ENCODE data around the gene VIT. TPM values are rescaled to one million over a fixed set of nuclear protein-coding genes. Genes with fewer than 3 reads are reported as not detected.

Gene VIT
- total RNA-seq, 1 donor from 2014 or later = not detected

DNA sequence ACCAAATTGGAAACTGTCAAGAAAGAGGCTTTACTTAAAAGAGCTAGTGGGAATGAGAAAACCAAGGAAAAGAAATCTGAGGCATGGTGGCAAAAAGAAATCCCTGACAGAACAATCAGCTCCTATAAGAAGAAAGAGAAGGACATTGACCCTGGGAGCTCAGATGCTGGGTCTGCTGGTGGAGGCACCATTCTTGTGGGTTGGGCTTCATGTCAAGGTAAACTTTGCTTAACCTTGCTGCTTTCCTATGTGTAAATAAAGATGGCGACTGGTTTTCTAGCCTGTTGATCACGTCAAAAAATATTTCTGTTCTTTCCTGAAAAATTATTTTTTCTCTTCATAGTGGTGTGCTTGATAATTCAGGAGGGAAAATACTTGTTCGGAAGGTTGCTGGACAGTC lies 58.1 kb downstream of the VIT start:
- Histone ChIP-seq H4K20me1 (ENCODE audit: low read depth) (no peaks in the 10 kb centered on the region), H3K27me3 (no peaks in the 10 kb centered on the region), H3K4me2 (no peak overlapping the region), H3K79me2 (ENCODE audit: low read depth) (no peaks in the 10 kb centered on the region), H3K4me1 (no peaks in the 10 kb centered on the region), H3K36me3 (no peaks in the 10 kb centered on the region), H3K4me3 (no peak overlapping the region), H3K9me3 (ENCODE audit: low read depth) (no peaks in the 10 kb centered on the region), H3K27ac (no peak overlapping the region), H3K9ac (no peak overlapping the region), H2AFZ (replicated peaks) (no peak overlapping the region), H3F3A (ENCODE audit: low read depth) (no peaks in the 10 kb centered on the region)
- no peak overlapping the region for H3K4me3 Mint-ChIP-seq
- H3K9me3 Mint-ChIP-seq = no peaks in the 10 kb centered on the region
- H3K27me3 Mint-ChIP-seq (ENCODE audit: insufficient read depth, low read depth) = peaks cover 4% of the 10 kb centered on the region
- peaks cover 4% of the 10 kb centered on the region for H3K4me1 Mint-ChIP-seq
- no peaks in the 10 kb centered on the region for H3K36me3 Mint-ChIP-seq
- TF ChIP-seq EZH2phosphoT487 (IDR thresholded peaks at IDR 0.05) = no peak
- TF ChIP-seq, protein P1, sequence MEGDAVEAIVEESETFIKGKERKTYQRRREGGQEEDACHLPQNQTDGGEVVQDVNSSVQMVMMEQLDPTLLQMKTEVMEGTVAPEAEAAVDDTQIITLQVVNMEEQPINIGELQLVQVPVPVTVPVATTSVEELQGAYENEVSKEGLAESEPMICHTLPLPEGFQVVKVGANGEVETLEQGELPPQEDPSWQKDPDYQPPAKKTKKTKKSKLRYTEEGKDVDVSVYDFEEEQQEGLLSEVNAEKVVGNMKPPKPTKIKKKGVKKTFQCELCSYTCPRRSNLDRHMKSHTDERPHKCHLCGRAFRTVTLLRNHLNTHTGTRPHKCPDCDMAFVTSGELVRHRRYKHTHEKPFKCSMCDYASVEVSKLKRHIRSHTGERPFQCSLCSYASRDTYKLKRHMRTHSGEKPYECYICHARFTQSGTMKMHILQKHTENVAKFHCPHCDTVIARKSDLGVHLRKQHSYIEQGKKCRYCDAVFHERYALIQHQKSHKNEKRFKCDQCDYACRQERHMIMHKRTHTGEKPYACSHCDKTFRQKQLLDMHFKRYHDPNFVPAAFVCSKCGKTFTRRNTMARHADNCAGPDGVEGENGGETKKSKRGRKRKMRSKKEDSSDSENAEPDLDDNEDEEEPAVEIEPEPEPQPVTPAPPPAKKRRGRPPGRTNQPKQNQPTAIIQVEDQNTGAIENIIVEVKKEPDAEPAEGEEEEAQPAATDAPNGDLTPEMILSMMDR (IDR thresholded peaks at IDR 0.05) = no peak
- no peak for TF ChIP-seq EZH2 (IDR thresholded peaks at IDR 0.05)
- no peak overlapping the region for H3K27ac Mint-ChIP-seq
- DNase-seq (ENCODE audit: low spot score) = no peak

DNA sequence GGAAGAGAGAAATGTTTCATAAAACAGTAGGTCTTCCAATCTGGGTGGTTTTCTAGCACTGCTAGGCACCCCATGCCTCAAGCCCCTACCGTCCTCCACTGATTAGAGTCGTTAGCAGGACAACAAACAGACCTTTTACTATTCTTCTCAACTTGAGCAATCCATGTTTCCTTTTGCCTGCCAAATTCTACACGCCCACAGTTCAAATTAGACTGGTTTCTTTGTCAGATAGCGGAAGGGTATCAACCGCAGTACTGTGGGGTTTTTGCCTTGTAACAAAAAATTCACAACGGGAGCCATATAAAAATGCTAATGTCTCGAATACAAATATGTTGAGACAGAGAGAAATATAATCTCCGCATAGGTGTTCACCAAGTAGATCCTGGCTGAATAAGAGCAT lies 59.9 kb downstream of the VIT start:
- Histone ChIP-seq H3K27me3 (no peaks in the 10 kb centered on the region), H3K4me2 (no peak overlapping the region), H3K4me1 (no peaks in the 10 kb centered on the region), H3K4me3 (no peak overlapping the region), H4K20me1 (ENCODE audit: low read depth) (no peaks in the 10 kb centered on the region), H3K9ac (no peak overlapping the region), H2AFZ (replicated peaks) (peak overlapping the region; percentile 34), H3F3A (ENCODE audit: low read depth) (no peaks in the 10 kb centered on the region), H3K36me3 (no peaks in the 10 kb centered on the region), H3K27ac (no peak overlapping the region), H3K9me3 (ENCODE audit: low read depth) (no peaks in the 10 kb centered on the region), H3K79me2 (ENCODE audit: low read depth) (no peaks in the 10 kb centered on the region)
- TF ChIP-seq, protein P1 (IDR thresholded peaks at IDR 0.05) = no peak
- no peak for TF ChIP-seq EZH2phosphoT487 (IDR thresholded peaks at IDR 0.05)
- TF ChIP-seq EZH2 (IDR thresholded peaks at IDR 0.05) = no peak
- H3K36me3 Mint-ChIP-seq = no peaks in the 10 kb centered on the region
- DNase-seq (ENCODE audit: low spot score) = no peak
- no peak overlapping the region for H3K27ac Mint-ChIP-seq
- H3K4me1 Mint-ChIP-seq = peaks cover 4% of the 10 kb centered on the region
- no peaks in the 10 kb centered on the region for H3K9me3 Mint-ChIP-seq
- H3K27me3 Mint-ChIP-seq (ENCODE audit: insufficient read depth, low read depth) = peaks cover 4% of the 10 kb centered on the region
- no peak overlapping the region for H3K4me3 Mint-ChIP-seq

DNA sequence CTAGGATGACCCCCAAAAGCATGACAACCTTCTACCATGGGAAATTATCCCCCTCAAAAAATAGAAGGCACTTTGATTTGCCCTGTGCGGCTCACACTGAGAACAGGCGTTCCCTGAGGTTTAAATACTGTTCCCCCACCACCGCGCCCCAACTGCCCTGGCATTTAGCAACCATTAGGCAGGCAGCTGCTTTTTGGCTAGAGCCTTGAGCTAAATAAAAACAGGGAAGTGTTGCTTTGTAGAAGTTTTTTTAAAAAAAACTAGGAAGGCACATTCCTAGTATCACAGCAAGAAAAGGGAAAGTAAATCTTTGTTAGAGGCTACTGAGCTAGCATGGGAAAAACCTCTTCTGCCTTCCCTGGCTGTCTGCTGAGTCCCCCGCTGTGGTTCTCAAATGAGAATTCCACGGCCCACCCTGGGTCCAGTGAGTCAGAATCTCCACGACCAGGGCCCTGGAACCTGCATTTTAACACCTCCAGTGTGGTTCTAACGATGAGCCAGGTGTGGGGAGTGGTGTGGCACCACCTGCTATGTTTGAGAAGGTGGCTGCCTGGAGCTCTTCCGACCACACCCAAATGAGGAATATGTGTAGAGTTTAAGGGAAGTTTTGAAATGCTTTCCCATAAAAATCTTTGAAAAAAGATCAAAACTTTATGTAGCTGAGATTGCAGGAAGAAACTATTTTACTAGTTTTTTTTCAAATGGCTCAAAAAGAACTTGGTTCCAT lies 66.4 kb downstream of the VIT start:
- Histone ChIP-seq H3K79me2 (ENCODE audit: low read depth) (no peaks in the 10 kb centered on the region), H3F3A (ENCODE audit: low read depth) (no peaks in the 10 kb centered on the region), H3K4me1 (no peaks in the 10 kb centered on the region), H3K36me3 (no peaks in the 10 kb centered on the region), H3K4me2 (no peak overlapping the region), H2AFZ (replicated peaks) (no peak overlapping the region), H4K20me1 (ENCODE audit: low read depth) (no peaks in the 10 kb centered on the region), H3K9ac (no peak overlapping the region), H3K9me3 (ENCODE audit: low read depth) (no peaks in the 10 kb centered on the region), H3K27ac (no peak overlapping the region), H3K4me3 (no peak overlapping the region), H3K27me3 (no peaks in the 10 kb centered on the region)
- Mint-ChIP-seq H3K27ac (no peak overlapping the region), H3K27me3 (ENCODE audit: insufficient read depth, low read depth) (peaks cover 2% of the 10 kb centered on the region), H3K36me3 (no peaks in the 10 kb centered on the region), H3K4me1 (no peaks in the 10 kb centered on the region), H3K9me3 (peaks cover 5% of the 10 kb centered on the region), H3K4me3 (no peak overlapping the region)
- DNase-seq (ENCODE audit: low spot score) = no peak
- no peak for TF ChIP-seq EZH2 (IDR thresholded peaks at IDR 0.05)
- TF ChIP-seq EZH2phosphoT487 (IDR thresholded peaks at IDR 0.05) = no peak
- TF ChIP-seq, protein P1 (IDR thresholded peaks at IDR 0.05) = no peak
